ENCODE data around the gene HEXIM2. TPM values are rescaled to one million over a fixed set of nuclear protein-coding genes. Genes with fewer than 3 reads are reported as not detected.

The HEXIM2 gene
- total RNA-seq, 6 experiments from 2014 or later = 4.8 to 9.5 (median 6.2) TPM

GRCh38 chr17:45117848-45118646, 43.6 kb upstream of the HEXIM2 start:
- H3K27ac Mint-ChIP-seq = no peak overlapping the region
- H3K36me3 Mint-ChIP-seq (ENCODE audit: low read depth) = no peaks in the 10 kb centered on the region; the same call in 1 of the 2 replicates
- H3K4me1 Mint-ChIP-seq (ENCODE audit: low read depth) = peaks cover 28% of the 10 kb centered on the region
- H3K27me3 Mint-ChIP-seq (ENCODE audit: insufficient read depth) = peaks cover 2% of the 10 kb centered on the region
- H3K4me3 Mint-ChIP-seq = no peak overlapping the region
- H3K9me3 Mint-ChIP-seq = no peaks in the 10 kb centered on the region
- no peak for DNase-seq
- TF ChIP-seq, protein P1, sequence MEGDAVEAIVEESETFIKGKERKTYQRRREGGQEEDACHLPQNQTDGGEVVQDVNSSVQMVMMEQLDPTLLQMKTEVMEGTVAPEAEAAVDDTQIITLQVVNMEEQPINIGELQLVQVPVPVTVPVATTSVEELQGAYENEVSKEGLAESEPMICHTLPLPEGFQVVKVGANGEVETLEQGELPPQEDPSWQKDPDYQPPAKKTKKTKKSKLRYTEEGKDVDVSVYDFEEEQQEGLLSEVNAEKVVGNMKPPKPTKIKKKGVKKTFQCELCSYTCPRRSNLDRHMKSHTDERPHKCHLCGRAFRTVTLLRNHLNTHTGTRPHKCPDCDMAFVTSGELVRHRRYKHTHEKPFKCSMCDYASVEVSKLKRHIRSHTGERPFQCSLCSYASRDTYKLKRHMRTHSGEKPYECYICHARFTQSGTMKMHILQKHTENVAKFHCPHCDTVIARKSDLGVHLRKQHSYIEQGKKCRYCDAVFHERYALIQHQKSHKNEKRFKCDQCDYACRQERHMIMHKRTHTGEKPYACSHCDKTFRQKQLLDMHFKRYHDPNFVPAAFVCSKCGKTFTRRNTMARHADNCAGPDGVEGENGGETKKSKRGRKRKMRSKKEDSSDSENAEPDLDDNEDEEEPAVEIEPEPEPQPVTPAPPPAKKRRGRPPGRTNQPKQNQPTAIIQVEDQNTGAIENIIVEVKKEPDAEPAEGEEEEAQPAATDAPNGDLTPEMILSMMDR (IDR thresholded peaks at IDR 0.05) = no peak

DNA sequence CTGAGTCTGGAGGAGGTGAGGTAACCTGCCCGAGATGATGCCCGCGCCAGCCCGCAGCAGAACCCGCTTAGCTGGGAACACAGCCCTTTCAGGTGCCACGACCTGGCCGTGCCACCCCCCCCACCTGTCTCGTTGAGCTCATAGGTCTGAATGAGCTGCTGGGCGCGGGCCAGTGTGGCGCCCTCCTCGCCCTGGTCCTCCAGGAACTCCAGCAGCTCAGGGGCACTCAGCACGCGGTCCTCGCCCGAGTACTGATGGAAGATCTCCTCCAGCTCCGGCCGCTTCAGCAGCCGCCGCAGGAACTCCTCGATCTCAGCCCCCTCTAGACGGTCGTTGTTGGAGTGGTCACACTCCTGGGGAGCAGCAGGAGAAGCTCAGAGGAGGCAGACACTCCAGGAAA, 43.0 kb upstream of the HEXIM2 start:
- peaks cover 33% of the 10 kb centered on the region for H3K4me1 Mint-ChIP-seq (ENCODE audit: low read depth)
- H3K27me3 Mint-ChIP-seq (ENCODE audit: insufficient read depth) = peaks cover 2% of the 10 kb centered on the region
- no peak overlapping the region for H3K4me3 Mint-ChIP-seq
- DNase-seq = no peak
- no peak overlapping the region for H3K27ac Mint-ChIP-seq
- no peaks in the 10 kb centered on the region; the same call in 1 of the 2 replicates for H3K36me3 Mint-ChIP-seq (ENCODE audit: low read depth)
- TF ChIP-seq, protein P1 (IDR thresholded peaks at IDR 0.05) = no peak
- H3K9me3 Mint-ChIP-seq = no peaks in the 10 kb centered on the region

- no peak overlapping the region for H3K4me3 Mint-ChIP-seq
- no peaks in the 10 kb centered on the region for H3K9me3 Mint-ChIP-seq
- peaks cover 44% of the 10 kb centered on the region for H3K4me1 Mint-ChIP-seq (ENCODE audit: low read depth)
- no peaks in the 10 kb centered on the region; the same call in 1 of the 2 replicates for H3K36me3 Mint-ChIP-seq (ENCODE audit: low read depth)
- H3K27ac Mint-ChIP-seq = peak overlapping the region; percentile 49; the same call in 1 of the 2 replicates
- peaks cover 2% of the 10 kb centered on the region for H3K27me3 Mint-ChIP-seq (ENCODE audit: insufficient read depth)
- TF ChIP-seq, protein P1 (IDR thresholded peaks at IDR 0.05) = no peak
- no peak for DNase-seq
These were observed 41.7 kb upstream of the HEXIM2 start for GRCh38 chr17:45119964-45120363.

DNA sequence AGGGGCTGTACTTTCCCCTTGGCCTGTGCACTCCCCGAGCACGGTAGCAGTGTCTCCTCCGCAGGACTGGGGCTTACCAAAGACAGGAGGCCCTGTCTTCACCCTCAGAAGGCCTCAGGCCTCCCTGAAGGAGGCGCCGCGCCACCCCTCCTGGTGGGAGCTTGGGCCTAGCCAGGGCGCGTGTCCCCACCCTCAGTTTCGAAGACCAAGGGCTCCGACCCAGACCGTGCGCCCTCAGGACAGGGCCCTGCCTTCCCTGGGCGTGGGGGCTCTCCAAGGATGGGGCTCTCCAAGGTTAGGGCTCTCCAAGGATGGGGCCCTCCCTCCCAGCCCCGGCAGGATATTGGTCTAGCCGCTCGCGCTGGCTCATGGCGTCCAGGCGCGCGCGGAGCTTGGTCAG, 41.1 kb upstream of the HEXIM2 start:
- Mint-ChIP-seq H3K9me3 (no peaks in the 10 kb centered on the region), H3K4me3 (no peak overlapping the region), H3K36me3 (ENCODE audit: low read depth) (peaks cover 2% of the 10 kb centered on the region), H3K27me3 (ENCODE audit: insufficient read depth) (peaks cover 2% of the 10 kb centered on the region), H3K4me1 (ENCODE audit: low read depth) (peaks cover 41% of the 10 kb centered on the region), H3K27ac (no peak overlapping the region)
- TF ChIP-seq, protein P1 (IDR thresholded peaks at IDR 0.05) = no peak
- DNase-seq = no peak

DNA sequence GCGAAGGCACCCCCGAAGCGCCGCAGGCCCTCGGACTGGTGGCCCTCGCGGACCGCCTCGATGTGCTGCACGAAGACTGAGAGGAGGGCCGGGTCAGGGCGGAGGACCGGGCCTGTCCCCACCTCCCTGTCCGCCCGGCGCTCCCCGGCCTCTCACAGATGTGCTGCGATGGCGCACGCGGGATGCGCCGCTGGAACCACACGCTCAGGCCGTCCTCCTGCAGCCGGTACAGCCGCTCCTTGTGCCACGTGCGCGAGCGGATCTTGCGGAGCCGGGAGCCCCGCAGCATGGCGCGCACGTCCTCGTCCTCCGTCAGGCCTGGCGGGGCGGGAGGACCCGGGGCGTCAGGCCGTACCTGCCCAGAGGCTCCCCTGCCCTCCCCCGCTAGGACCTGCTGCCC, 40.6 kb upstream of the HEXIM2 start:
- no peak for DNase-seq
- Mint-ChIP-seq H3K27me3 (ENCODE audit: insufficient read depth) (no peaks in the 10 kb centered on the region; the same call in none of the 2 replicates), H3K36me3 (ENCODE audit: low read depth) (peaks cover 4% of the 10 kb centered on the region), H3K4me1 (ENCODE audit: low read depth) (peaks cover 36% of the 10 kb centered on the region), H3K27ac (no peak overlapping the region), H3K4me3 (no peak overlapping the region), H3K9me3 (no peaks in the 10 kb centered on the region)
- TF ChIP-seq, protein P1 (IDR thresholded peaks at IDR 0.05) = no peak

Data from HFFc6 (cell line).